ENCODE results near the gene DTD1.
A peak's percentile ranks its signal among the peaks of the same experiment; 100 is the strongest.

DTD1 gene

DNA sequence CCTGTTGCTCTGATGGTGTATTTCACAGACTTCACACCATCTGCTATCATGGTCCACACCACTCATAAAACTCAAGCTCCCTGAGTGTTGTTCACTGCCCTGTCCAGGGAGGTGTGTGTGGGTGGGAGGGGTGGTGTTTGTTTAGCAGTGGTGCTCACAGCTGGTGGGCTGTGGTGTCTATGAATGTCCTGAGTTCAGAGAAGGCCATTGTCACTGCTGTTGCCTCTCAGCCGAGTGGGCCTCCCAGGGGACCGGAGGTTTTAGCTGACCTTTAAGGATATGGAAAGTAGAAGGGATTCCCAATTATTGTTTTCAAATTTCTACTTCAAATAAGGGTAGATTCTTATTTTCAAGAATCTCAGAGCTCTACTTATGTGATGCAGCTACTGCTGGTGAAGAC, 45.6 kb downstream of the DTD1 start:
- no peak overlapping the region for H3K4me3 Mint-ChIP-seq
- no peak for ATAC-seq

DNA sequence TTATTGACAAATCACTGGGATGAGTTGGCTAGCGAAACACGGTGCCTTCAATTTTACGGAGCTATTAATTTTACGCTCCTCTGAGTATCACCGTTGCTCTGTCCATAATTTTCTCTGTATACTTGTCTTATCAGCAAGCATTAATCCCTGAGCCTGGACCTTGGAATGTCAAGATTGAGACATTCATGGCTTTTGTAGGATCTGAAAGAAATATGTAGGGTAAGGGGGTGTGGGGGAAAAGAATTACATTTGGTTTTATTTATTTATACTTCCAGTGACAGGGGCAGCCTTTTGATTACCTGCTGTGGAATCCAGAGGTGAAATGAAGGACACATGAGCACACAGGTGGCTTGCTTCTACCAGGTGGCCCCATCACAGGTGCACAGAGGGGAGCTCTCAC, 46.6 kb downstream of the DTD1 start:
- no peak for ATAC-seq
- Mint-ChIP-seq H3K4me1 (peaks cover 31% of the 10 kb centered on the region), H3K36me3 (peaks cover 37% of the 10 kb centered on the region), H3K27me3 (no peaks in the 10 kb centered on the region), H3K9me3 (peaks cover 5% of the 10 kb centered on the region), H3K27ac (no peak overlapping the region), H3K4me3 (no peak overlapping the region)

More for the DNA sequence above, 45.6 kb downstream of the DTD1 start:
- H3K9me3 Mint-ChIP-seq = peaks cover 5% of the 10 kb centered on the region
- peak overlapping the region; percentile 27 for H3K27ac Mint-ChIP-seq
- H3K27me3 Mint-ChIP-seq = no peaks in the 10 kb centered on the region
- peaks cover 22% of the 10 kb centered on the region for H3K4me1 Mint-ChIP-seq
- H3K36me3 Mint-ChIP-seq = peaks cover 38% of the 10 kb centered on the region

DNA sequence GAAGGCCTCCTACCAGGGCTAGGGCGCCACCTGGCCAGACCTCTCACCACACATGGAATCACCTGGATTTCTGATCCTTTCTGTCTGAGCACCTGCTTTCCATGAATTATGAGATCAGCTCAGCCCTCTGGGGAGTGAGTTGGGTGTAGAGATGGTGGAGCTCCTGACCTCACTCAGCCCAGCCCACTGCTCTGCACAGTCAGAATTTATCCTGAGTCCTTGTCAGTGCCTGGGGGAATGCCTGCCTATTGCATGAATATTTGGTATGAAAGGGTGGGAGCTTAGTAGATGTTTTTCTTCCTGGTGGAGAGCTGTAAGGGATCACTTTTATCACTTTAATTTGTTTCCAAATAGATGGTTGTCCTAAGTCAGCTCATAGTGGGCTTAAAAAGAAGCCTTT, 47.5 kb downstream of the DTD1 start:
- Mint-ChIP-seq H3K27ac (no peak overlapping the region), H3K36me3 (peaks cover 32% of the 10 kb centered on the region), H3K4me3 (no peak overlapping the region), H3K4me1 (peaks cover 36% of the 10 kb centered on the region), H3K9me3 (peaks cover 5% of the 10 kb centered on the region), H3K27me3 (no peaks in the 10 kb centered on the region)
- ATAC-seq = no peak

DNA sequence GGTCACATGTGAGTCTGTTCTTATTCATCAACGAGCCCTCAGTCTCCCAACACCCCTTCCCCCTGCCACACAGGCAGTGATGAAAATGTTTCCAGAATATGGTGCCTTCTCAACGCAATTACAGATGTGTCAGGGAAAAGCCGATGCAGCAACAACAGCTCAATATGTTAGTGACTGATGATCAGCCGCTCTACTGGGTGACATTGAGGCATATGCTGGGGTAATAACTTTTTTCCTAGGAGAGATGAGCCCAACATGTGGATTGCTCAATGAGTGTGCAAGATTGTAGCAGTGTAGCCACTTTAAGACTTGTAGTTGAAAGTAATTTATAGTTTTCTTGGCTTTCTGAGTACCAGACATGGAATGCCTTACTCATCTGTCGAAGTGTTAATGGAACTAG, 49.4 kb downstream of the DTD1 start:
- H3K27ac Mint-ChIP-seq = no peak overlapping the region
- no peak overlapping the region for H3K4me3 Mint-ChIP-seq
- peaks cover 5% of the 10 kb centered on the region for H3K9me3 Mint-ChIP-seq

DNA sequence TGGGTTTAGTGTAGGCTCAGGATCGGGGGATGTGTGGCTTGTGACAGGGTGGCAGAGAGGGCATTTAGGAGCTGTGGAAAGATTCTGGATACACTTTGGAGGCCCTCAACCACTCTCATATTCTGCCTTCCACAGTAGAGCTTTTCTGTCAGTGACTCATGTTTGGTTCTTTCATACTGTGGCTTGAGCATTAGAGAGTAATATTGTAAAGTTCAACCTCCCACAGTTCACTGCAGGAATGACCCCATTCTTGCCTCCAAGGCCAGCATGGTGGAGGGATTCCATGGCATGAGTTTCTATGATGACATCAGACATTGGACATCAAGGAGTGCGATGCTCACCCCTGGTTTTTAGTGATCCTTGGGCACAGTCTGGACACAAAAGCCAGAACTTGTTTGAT, 50.9 kb downstream of the DTD1 start:
- H3K4me1 Mint-ChIP-seq = peaks cover 30% of the 10 kb centered on the region
- no peaks in the 10 kb centered on the region for H3K27me3 Mint-ChIP-seq
- peak overlapping the region; percentile 76 for H3K27ac Mint-ChIP-seq
- peaks cover 5% of the 10 kb centered on the region for H3K9me3 Mint-ChIP-seq
- H3K36me3 Mint-ChIP-seq = peaks cover 35% of the 10 kb centered on the region
- no peak overlapping the region for H3K4me3 Mint-ChIP-seq
- ATAC-seq = peak; percentile 64

More for the DNA sequence above, 49.4 kb downstream of the DTD1 start:
- Mint-ChIP-seq H3K4me1 (peaks cover 42% of the 10 kb centered on the region), H3K36me3 (peaks cover 35% of the 10 kb centered on the region), H3K27me3 (no peaks in the 10 kb centered on the region)
- no peak for ATAC-seq

DNA sequence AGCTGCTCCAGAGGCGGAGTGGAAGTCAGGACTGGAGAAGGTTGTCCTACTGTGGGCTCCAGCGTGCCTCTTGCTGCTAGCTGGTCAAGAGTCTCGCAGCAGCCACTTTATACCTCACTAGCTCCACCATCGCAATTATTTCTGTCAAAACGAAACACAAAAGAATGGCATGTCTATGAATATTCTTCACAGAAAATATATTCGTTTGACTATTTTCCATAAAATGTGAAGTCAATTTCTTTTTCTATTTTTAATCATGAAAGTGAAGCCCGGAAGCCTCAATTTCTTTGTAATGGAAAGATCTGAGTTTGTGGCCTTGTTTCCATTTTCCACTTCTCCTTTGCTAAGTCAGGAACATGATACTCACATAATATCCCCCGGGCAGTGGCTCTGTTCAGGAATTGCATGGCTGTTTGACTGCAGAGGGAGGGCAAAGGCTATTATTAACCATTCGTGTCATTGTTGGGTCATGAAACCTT, 51.7 kb downstream of the DTD1 start:
- Mint-ChIP-seq H3K9me3 (peaks cover 5% of the 10 kb centered on the region), H3K27me3 (no peaks in the 10 kb centered on the region), H3K27ac (peak overlapping the region; percentile 76), H3K4me1 (peaks cover 31% of the 10 kb centered on the region), H3K36me3 (peaks cover 35% of the 10 kb centered on the region), H3K4me3 (peak overlapping the region; percentile 26)
- peak; percentile 41 for ATAC-seq

DNA sequence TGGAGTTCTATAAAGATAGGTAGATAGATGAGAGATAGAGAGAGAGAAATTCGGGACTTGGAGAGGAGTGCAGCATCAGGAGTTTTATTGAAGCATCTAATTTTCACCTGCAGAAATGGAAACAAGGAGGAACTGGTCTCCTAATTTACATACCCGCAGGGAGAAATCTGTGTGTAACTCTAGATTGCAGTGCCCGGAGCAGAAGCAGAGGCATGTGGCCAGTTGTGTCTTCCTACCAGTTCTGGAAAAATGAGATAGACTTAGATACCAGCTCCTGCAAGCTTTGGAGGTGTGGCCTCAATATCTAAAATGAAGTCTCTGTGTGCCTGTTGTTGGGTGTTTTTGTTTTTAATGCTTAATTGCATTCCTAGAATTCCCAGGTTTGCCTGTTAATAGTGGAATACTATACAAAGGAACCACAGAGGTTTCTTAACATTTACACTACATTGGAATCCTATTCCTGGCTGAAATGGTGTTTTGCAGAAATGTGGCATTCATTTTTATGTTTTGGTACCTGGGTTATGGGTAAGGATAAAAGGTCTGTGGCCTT, 57.4 kb downstream of the DTD1 start:
- no peaks in the 10 kb centered on the region for H3K27me3 Mint-ChIP-seq
- H3K9me3 Mint-ChIP-seq = no peaks in the 10 kb centered on the region
- H3K4me3 Mint-ChIP-seq = no peak overlapping the region
- no peak overlapping the region for H3K27ac Mint-ChIP-seq
- peaks cover 18% of the 10 kb centered on the region for H3K4me1 Mint-ChIP-seq
- ATAC-seq = no peak
- peaks cover 19% of the 10 kb centered on the region for H3K36me3 Mint-ChIP-seq

DNA sequence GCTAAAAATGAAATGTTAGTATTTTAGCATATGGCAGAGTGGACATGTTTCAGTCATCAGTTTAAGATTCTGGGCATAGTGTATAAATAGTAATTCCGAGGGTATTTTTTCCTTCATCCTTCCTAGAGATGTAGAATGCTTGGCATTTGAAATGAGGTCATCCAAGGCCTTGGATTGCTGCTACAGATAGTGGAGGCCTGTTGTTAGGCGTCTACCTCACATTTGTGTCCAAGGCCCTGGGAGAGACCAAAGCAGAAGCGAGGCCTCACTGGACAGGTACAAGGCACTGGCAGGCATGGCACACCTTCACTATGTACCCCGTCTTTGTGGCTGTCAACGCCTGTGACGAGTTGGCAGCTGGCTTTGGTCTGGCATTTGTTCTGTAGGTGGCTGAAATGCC, 58.0 kb downstream of the DTD1 start:
- Mint-ChIP-seq H3K27me3 (no peaks in the 10 kb centered on the region), H3K4me1 (peaks cover 16% of the 10 kb centered on the region), H3K9me3 (no peaks in the 10 kb centered on the region), H3K4me3 (no peak overlapping the region), H3K27ac (no peak overlapping the region), H3K36me3 (peaks cover 22% of the 10 kb centered on the region)
- no peak for ATAC-seq

DNA sequence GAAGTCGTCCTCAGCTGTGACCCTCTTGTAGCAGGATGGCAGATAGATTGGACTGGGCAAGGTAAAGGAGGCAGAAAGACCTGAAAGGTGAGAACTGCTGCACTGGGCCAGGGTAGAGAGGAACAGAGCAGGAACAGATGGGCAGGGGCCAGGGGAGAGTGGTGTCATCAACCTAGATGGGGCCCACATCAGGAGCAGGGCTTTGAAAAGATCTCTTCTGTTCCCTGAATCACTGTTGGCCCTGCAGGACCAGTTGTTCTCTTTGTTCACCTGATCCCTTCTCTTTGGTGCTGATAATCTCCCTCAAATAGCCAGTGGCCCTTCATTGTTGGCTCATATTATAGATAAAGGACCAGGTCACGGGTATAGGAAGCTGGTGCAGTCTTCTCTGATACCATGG, 59.9 kb downstream of the DTD1 start:
- Mint-ChIP-seq H3K4me3 (no peak overlapping the region), H3K27ac (no peak overlapping the region), H3K27me3 (no peaks in the 10 kb centered on the region), H3K36me3 (peaks cover 22% of the 10 kb centered on the region), H3K4me1 (peaks cover 9% of the 10 kb centered on the region), H3K9me3 (no peaks in the 10 kb centered on the region)
- ATAC-seq = no peak

DNA sequence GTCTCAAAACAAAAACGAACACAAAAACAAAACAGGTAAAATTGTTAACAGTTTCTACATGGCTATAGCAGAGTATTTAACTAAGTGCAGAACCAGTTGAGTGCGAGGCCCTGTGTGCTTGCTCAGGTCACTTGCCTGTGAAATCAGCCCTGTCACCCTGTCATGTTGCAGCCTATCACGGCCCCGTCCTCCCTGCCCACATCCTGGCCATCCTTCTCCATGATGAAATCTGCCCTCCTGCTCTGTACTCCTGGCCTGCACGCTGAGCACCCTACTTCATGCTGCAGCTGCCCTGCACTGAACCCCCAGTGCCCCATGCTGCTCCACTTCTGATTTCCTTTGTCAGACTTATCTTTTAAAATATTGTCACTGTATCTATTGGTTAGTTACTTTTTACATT, 62.4 kb downstream of the DTD1 start:
- H3K9me3 Mint-ChIP-seq = no peaks in the 10 kb centered on the region
- no peak for ATAC-seq
- no peak overlapping the region for H3K4me3 Mint-ChIP-seq
- no peak overlapping the region for H3K27ac Mint-ChIP-seq
- H3K36me3 Mint-ChIP-seq = peaks cover 24% of the 10 kb centered on the region
- H3K4me1 Mint-ChIP-seq = peaks cover under 1% of the 10 kb centered on the region
- H3K27me3 Mint-ChIP-seq = no peaks in the 10 kb centered on the region

DNA sequence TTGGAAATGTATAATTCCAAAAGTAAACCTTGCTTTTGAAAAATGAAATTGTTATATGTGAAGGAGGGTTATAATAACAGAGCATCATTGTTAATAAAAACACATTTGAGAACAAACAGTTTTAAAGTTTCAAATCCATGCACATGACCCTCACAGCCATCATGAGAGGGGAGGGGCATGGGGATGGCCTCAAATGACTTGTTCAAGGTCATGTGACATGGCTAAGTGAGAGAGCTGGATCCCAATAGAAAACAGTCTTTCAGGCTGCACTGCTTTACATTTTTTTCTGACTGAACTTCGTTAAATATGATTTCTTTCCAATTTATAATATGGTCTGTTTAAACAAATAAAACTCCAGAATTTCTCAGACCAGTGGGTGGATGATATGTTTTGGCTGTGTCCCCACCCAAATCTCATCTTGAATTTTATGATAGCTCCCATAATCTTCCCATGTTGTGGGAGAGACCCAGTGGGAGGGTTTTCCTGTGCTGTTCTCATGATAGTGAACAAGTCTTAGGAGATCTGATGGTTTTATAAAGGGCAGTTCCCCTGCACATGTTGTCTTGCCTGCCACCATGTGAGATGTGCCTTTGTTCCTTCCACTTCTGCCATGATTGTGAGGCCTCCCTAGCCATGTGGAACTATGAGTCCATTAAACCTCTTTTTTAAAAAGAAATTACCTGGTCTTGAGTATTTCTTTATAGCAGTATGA, 66.0 kb downstream of the DTD1 start:
- Mint-ChIP-seq H3K27ac (no peak overlapping the region), H3K9me3 (no peaks in the 10 kb centered on the region), H3K4me3 (no peak overlapping the region), H3K27me3 (no peaks in the 10 kb centered on the region), H3K36me3 (peaks cover 29% of the 10 kb centered on the region), H3K4me1 (peaks cover 8% of the 10 kb centered on the region)
- no peak for ATAC-seq

DNA sequence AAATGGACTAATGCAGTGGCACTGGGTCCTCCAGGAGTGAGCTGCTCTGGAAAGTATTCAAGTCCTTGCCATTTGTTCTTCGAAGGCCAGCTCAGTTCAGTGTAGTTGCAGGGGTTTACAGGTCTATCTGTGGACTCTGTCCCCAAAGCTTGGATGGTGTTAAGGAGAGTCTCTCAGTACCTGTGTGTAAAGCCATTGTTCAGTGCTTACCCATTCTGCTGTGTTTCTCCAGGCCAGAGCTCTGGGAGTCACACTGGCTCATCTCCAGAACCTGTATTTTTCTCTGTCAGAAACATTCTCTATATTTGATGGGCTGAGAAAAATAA, 66.6 kb downstream of the DTD1 start:
- Mint-ChIP-seq H3K27me3 (no peaks in the 10 kb centered on the region), H3K9me3 (no peaks in the 10 kb centered on the region), H3K4me3 (no peak overlapping the region), H3K4me1 (peaks cover 8% of the 10 kb centered on the region), H3K27ac (no peak overlapping the region), H3K36me3 (peaks cover 31% of the 10 kb centered on the region)
- ATAC-seq = no peak

DNA sequence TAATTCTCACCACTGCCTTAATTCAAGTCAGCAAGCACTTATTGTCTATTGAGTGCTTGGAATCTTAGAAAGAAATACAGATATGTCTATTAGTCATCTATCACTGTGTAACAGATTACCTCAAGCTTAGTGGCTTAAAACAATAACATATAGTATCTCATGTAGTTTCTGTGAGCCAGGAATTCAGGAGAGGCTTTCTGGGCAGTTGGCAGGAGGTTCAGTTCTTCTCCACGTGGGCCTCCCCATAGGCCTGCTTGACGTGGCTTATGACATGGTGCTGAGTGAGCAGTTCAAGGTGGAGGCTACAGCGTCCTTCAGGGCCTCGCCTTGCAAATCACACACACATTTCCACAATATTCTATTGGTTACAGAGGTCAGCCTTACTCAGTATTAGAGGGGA, 69.7 kb downstream of the DTD1 start:
- ATAC-seq = no peak
- H3K27me3 Mint-ChIP-seq = no peaks in the 10 kb centered on the region
- H3K4me3 Mint-ChIP-seq = no peak overlapping the region
- H3K27ac Mint-ChIP-seq = peak overlapping the region; percentile 50
- peaks cover 8% of the 10 kb centered on the region for H3K4me1 Mint-ChIP-seq
- H3K36me3 Mint-ChIP-seq = peaks cover 14% of the 10 kb centered on the region
- H3K9me3 Mint-ChIP-seq = no peaks in the 10 kb centered on the region

DNA sequence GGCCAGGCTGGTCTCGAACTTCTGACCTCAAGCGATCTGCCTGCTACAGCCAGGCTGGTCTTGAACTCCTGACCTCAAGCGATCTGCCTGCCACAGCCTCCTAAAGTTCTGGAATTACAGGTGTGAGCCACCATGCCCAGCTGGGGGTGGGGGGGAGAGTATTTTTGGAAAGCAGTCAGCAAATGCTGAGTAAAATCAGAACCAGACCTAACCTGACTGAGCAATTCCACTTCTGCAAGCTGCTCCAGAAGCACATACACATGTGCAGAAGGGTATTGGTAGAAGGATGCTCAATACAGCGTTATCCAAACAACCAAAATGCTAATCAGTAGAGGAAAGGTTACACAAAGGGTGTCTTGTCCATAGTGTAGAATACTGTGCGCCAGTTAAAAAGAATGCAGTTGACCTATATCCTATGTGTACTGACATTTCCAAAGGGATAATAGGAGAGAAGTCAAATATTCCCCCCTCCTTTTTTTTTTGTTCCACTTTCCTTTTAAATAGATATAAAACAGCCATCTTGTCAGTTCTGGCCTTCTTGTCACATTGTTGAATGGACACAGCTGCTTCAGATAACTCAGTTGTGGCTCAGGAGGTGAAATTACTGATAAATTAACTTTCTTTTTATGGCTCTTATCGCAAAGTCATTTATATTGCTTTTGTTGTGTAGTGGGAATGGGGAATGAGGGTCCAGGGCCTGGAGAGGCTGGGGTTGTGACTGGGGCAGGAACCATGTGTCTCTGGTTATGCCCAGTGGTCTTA, 74.6 kb downstream of the DTD1 start:
- Mint-ChIP-seq H3K4me1 (peaks cover 7% of the 10 kb centered on the region), H3K9me3 (no peaks in the 10 kb centered on the region), H3K36me3 (peaks cover 21% of the 10 kb centered on the region), H3K27ac (peak overlapping the region; percentile 42), H3K4me3 (no peak overlapping the region), H3K27me3 (no peaks in the 10 kb centered on the region)
- no peak for ATAC-seq

DNA sequence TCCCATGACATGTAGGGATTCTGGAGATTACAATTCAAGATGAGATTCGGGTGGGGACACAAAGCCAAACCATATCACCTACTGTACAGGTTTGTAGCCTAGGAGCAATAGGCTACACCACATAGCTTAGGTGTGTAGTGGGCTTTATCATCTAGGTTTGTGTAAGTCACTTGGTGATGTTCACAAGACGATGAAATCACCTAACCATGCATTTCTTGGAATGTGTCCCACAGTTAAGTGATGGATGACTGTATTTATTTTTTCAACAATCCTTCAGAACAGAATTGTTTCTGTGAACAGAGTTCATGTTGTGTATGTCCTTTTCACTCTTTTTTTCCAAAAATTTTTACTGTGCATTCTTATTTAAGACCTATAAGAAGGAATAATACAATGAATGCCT, 76.1 kb downstream of the DTD1 start:
- H3K4me3 Mint-ChIP-seq = no peak overlapping the region
- peak overlapping the region; percentile 4 for H3K27ac Mint-ChIP-seq
- H3K27me3 Mint-ChIP-seq = no peaks in the 10 kb centered on the region
- ATAC-seq = no peak
- H3K36me3 Mint-ChIP-seq = peaks cover 26% of the 10 kb centered on the region
- no peaks in the 10 kb centered on the region for H3K4me1 Mint-ChIP-seq
- H3K9me3 Mint-ChIP-seq = no peaks in the 10 kb centered on the region

DNA sequence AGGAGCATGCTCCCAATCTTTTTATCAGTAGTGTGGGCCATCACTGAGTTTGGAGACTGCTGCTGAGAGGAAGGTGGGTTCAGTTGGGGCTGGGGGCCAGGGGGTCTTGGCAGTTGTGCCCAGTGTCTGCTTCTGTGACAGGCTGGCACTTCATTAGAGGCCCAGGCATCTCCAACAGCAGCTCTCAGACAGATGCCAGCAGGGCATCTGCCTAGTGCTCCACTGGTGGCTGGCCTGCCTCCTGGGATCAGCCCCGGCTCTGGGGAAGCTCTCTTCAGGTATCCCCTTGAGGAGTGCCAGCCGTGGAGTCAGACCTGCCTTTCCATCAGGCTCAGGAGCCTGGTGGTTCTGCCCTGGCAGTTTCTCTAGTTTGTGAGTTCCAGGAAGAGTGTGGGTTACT, 77.3 kb downstream of the DTD1 start:
- Mint-ChIP-seq H3K27me3 (no peaks in the 10 kb centered on the region), H3K4me3 (no peak overlapping the region), H3K36me3 (peaks cover 30% of the 10 kb centered on the region), H3K27ac (no peak overlapping the region), H3K4me1 (no peaks in the 10 kb centered on the region), H3K9me3 (no peaks in the 10 kb centered on the region)
- no peak for ATAC-seq
